ENCODE results near the gene CBFA2T2.

GRCh38 chr20:33516882-33517281 lies 27.0 kb downstream of the CBFA2T2 start:
- TF ChIP-seq, protein P1, sequence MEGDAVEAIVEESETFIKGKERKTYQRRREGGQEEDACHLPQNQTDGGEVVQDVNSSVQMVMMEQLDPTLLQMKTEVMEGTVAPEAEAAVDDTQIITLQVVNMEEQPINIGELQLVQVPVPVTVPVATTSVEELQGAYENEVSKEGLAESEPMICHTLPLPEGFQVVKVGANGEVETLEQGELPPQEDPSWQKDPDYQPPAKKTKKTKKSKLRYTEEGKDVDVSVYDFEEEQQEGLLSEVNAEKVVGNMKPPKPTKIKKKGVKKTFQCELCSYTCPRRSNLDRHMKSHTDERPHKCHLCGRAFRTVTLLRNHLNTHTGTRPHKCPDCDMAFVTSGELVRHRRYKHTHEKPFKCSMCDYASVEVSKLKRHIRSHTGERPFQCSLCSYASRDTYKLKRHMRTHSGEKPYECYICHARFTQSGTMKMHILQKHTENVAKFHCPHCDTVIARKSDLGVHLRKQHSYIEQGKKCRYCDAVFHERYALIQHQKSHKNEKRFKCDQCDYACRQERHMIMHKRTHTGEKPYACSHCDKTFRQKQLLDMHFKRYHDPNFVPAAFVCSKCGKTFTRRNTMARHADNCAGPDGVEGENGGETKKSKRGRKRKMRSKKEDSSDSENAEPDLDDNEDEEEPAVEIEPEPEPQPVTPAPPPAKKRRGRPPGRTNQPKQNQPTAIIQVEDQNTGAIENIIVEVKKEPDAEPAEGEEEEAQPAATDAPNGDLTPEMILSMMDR (conservative IDR thresholded peaks at IDR 0.05), result no peak
- TF ChIP-seq EZH2 (IDR thresholded peaks at IDR 0.05; ENCODE audit: low read depth), result no peak
